DMS114 treated with DMSO at 0.1 percent for 48 hours (cell line): ENCODE results near the gene ZNF544.
"Not testable (repeated sequence)": the region's sequence is repeated elsewhere in the genome, so short reads cannot be mapped to it uniquely, and the experiment has no call there.

Experiments used
- DNase-seq: peaks from one replicate; lab custom pipeline; 2025; ENCODE audit not compliant: unreplicated experiment; lab: John Stamatoyannopoulos, UW

ZNF544 gene

GRCh38 chr19:58252102-58252685 lies 23.5 kb downstream of the ZNF544 start:
- peak; percentile 33 for DNase-seq

DNA sequence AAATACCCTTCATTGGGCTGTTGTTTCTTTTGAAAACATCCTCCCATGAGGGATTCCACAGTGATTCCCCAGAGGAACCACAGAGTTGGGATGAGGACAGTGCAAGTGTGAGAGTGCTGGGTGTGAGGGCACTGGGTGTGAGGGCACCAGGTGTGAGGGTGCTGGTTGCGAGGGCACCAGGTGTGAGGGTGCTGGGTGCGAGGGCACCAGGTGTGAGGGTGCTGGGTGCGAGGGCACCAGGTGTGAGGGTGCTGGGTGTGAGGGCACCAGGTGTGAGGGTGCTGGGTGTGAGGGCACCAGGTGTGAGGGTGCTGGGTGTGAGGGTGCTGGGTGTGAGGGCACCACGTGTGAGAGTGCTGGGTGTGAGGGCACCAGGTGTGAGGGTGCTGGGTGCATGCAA lies 29.5 kb downstream of the ZNF544 start:
- DNase-seq: not testable (repeated sequence)

DNA sequence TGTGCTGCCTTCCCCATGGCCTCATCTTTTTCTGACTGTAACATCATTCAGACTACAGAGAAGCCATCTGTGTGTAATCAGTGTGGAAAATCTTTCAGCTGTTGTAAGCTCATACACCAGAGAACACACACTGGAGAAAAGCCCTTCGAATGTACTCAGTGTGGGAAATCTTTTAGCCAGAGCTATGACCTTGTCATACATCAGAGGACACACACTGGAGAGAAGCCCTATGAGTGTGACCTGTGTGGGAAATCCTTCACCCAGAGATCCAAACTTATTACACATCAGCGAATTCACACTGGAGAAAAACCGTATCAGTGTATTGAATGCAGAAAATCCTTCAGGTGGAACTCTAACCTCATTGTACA lies 32.9 kb downstream of the ZNF544 start:
- no peak for DNase-seq

DNA sequence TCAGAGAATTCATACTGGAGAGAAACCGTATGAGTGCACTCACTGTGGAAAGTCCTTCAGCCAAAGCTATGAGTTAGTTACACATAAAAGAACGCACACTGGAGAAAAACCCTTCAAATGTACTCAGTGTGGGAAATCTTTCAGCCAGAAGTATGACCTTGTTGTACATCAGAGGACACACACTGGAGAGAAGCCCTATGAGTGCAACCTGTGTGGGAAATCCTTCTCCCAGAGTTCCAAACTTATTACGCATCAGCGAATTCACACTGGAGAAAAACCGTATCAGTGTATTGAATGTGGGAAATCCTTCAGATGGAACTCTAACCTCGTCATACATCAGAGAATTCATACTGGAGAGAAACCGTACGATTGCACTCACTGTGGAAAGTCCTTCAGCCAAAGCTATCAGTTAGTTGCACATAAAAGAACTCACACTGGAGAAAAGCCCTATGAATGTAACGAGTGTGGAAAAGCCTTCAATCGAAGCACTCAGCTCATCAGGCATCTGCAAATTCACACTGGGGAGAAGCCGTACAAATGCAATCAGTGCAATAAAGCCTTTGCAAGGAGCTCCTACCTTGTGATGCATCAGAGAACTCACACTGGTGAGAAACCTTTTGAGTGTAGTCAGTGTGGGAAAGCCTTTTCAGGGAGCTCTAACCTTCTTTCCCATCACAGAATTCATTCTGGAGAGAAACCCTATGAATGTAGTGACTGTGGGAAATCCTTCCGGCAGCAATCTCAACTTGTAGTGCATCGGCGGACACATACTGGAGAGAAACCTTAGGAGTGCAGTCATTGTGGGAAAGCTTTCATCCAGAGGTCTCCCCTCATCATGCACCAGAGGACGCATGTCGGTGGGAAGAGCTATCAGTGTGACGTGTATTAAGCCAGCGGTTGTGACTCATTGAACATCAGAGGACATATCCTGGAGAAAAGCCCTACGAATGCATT lies 33.5 kb downstream of the ZNF544 start:
- no peak for DNase-seq

DNA sequence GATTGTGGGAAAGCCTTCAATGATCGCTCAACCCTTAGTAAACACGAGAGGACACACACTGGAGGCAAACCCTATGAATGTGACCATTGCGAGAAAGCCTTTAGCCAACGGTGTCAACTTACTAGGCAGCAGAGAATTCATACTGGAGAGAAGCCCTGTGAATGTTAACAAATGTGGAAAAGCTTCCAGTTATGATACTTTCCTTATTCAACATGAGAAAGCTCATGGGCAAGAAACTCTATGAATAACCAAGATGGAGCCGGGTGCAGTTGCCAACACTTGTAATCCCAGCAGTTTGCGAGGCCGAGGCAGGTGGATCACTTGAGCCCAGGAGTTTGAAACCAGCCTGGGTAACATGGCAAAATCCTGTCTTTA lies 34.2 kb downstream of the ZNF544 start:
- DNase-seq: no peak

DNA sequence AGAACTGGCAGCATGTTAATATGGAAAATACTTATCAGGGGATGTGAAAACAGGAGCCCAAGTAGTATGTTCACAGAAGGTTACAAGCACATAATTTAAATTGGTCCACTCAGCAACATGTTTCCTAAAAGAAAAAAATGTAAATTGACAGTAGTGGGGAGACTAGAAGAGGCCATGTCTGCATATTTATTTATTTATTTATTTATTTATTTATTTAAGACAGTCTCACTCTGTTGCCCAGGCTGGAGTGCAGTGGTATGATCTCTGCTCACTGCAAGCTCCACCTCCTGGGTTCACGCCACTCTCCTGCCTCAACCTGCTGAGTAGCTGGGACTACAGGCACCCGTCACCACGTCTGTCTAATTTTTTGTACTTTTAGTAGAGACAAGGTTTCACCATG lies 36.4 kb downstream of the ZNF544 start:
- no peak for DNase-seq

DNA sequence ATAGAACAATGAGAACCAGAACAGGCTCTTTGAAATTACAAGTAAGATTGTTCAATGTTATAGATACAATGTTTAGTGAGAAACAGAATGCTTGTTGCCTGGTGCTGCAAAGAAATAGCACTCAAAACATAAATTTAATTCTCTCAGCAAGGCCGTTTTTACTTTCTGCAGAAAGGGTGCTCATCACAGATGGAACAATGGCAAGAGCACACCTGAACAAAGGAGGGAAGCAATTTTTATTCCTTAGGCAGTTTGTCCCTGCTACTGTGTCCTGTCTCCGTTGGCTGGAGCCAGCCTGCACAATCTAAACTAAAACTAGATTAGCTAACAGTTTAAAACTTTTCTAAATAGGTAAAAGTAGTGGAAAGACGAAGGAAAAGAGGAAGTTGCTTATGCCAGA lies 39.6 kb downstream of the ZNF544 start:
- DNase-seq: no peak

- no peak for DNase-seq
These were observed 46.1 kb downstream of the ZNF544 start for GRCh38 chr19:58274771-58275201.

DNA sequence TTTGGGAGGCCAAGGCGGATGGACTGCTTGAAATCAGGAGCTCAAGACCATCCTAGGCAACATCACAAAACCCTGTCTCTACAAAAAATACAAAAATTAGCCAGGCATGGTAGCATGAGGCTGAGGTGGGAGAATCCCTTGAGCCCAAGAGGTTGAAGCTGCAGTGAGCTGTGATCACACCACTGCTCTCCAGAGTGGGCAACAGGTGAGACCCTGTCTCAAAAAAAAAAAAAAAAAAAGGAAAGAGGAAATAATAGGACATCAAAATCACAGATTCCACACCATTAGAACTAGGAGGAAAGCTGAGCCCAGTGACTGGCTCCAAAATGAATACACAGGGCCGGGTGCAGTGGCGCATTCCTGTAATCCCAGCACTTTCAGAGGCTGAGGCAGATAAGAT lies 46.9 kb downstream of the ZNF544 start:
- DNase-seq: no peak

DNA sequence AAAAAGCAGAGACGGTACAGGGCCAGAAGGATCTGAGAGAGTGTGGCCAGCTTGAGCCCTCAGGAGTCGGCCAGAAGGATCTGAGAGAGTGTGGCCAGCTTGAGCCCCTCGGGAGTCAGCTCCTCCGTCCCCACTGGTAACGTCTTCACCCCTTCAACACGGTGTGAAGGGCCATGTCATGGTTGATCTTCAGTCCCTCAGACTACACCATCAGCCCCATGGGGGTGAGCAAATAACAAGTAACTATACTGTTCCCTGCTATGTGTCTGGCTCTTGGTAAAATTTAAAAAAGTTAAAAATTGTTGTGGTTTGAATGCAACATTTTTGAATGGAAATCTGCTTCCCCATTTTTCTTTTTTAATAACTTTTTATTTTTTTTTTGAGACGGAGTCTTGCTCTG lies 48.5 kb downstream of the ZNF544 start:
- DNase-seq: no peak

DNA sequence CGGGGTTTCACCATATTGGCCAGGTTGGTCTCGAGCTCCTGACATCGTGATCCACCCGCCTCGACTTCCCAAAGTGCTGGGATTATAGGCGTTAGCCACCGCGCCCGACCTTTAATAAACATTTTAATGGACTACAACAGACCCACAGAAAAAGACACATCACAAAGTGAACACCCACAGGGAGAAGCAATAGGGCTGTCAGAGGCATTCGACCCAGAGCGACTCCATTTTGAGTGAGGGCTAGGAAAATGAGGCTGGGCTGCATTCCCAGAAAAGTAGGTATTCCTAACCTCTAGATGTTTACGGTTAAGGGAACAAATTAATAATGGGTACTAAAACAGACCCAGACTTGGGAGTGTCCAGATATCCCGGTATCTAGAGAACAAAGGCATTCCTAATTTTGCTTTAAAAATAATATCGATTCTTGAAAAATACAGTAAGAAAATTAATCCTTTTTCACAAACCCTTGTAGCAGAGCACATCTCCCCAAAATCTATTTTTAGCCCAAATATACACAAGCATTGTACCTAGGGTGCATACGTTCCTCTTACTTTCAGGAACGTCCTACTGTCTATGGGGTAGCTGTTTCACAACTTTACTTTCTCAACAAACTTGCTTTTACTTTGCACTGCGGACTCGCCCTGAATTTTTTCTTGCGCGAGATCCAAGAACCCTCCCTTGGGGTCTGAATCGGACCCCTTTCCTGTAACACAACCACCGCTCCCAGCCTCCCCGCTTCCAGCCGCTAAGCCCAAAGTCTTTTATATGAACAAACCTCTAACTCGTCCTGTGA lies 49.2 kb downstream of the ZNF544 start:
- DNase-seq: no peak

DNA sequence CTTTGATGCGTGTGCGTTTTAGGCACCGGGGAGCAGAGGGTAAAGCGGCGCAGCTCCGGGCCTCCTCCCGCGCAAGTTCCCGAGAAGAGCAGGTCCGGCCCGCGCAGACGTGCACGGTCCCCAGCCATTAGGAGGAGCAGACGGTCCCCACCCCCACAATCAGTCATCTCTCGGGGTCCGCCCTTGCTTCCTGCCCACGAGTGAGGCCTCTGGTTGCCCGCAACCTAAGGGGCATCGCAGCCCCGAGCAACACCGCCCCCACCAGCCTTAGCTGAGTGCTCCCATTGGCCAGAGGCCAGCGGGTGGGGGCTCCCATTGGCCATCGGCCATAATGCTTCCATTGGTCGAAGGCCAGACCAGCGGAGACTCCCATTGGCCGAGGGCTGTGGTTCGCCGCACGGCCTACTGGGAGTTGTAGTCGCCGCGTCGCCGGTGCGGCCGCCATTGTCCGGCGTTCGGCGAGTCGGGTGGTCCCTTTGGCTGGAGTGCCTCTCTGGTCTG lies 49.9 kb downstream of the ZNF544 start, which contains the start of gene ZNF8:
Gene ZNF8 (plus strand): TSS at position 415 of the 501 bp plus-strand sequence. CDS start 127 bp downstream, outside the sequence.
- peak; percentile 95 for DNase-seq

- peak; percentile 53 for DNase-seq
These were observed 50.6 kb downstream of the ZNF544 start for GRCh38 chr19:58279042-58279924.

DNA sequence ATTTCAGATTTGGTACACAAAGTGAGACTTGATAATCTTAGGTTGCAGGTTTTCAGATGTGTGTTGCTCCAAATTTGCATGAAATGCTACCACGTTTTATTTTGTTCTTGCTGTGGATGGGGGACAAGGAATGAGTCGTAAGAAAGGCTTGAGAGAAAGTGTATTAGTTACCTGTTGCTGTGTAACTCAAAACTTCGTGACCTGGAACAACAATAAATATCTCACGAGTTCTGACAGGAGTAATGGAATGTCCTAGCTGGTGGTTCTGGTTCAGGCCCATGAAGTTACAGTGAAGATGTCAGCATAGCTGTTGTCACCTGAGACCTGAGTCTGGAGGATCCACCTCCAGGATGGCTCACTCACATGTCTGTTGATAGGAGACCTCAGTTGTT lies 51.2 kb downstream of the ZNF544 start:
- DNase-seq: no peak

- no peak for DNase-seq
These were observed 55.5 kb downstream of the ZNF544 start for GRCh38 chr19:58284199-58284598.

- no peak for DNase-seq
These were observed 63.2 kb downstream of the ZNF544 start for GRCh38 chr19:58291943-58292342.

DNA sequence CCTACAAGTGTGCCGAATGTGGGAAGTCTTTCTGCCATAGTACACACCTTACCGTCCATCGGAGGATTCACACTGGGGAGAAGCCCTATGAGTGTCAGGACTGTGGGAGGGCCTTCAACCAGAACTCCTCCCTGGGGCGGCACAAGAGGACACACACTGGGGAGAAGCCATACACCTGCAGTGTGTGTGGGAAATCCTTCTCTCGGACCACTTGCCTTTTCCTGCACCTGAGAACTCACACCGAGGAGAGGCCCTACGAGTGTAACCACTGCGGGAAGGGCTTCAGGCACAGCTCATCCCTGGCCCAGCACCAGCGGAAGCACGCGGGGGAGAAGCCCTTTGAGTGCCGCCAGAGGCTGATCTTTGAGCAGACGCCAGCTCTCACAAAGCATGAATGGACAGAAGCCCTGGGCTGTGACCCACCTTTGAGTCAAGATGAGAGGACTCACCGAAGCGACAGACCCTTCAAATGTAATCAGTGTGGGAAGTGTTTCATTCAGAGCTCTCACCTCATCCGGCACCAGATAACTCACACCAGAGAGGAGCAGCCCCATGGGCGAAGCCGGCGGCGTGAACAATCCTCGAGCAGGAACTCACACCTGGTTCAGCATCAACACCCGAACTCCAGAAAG lies 66.1 kb downstream of the ZNF544 start:
- DNase-seq: no peak

GRCh38 chr19:58296104-58296503 lies 67.4 kb downstream of the ZNF544 start:
- no peak for DNase-seq

DNA sequence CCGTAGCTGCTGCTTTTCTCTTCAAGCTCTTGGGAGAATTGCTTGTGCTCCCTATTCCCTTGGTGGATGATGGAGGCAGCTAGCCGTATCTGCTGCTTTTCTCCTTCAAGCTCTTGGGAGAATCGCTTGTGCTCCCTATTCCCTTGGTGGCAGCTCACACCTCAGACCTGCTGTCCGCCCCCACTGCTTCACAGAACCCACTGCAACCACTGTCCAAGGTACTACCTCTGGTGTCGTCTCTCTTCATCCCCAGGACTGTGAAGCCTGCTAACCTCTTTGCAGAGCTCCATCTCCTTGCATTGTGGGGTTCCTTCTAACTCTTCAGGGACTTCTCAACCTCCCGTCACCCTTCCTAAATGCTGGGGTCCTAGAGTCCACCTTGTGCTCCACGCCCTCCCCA lies 71.9 kb downstream of the ZNF544 start:
- no peak for DNase-seq

DNA sequence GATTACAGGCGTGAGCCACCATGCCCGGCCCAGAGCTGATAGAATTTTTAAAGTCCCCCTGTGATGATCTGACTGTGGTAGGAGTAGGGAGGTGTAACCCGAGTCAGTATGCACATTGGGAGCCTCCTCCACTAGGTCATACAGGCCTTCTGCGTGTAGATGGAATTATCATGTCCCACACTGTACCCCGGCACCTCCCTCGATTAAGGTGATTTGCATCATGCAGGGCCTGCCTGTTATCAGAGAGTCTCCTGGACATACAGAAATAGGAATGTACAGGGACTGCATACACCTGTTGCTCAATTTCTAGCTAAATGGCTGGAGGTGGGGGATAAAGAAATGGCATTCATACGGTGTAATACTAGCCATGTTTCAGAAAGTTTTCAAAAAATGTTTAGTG lies 75.5 kb downstream of the ZNF544 start:
- no peak for DNase-seq
